Esophagus squamous epithelium (tissue), 4 donors: Measurements from ENCODE around the gene ITGB2.

ENCODE experiments used
- CTCF ChIP-seq, 6 experiments: fragments of 450-650 bp in 4 of 6; fragments of 200-600 bp in 2 of 6; sonication (generic) in 2 of 6; IDR thresholded peaks; one replicate each; pipeline ENCODE4 v1.5.1; 2016 to 2019; ENCODE audit warnings: antibody characterized with exemption in 6 of 6, mild to moderate bottlenecking in 4 of 6, moderate library complexity in 4 of 6
- POLR2A ChIP-seq, 4 donors: fragments of 450-650 bp; IDR thresholded peaks; one replicate each; pipeline ENCODE4 v1.6.1; 2017; ENCODE audit warnings: antibody characterized with exemption in 4 of 4, mild to moderate bottlenecking in 4 of 4, moderate library complexity in 3 of 4

- TF ChIP-seq POLR2A (IDR thresholded peaks at IDR 0.05) (no peak), CTCF (IDR thresholded peaks at IDR 0.05) (no peak)
Measured at GRCh38 chr21:44942566-44942965, 21.9 kb upstream of the ITGB2 start.
